Ascending aorta (tissue), 2 donors: ENCODE results near the gene KRTAP6-3. TPM values are rescaled to one million over a fixed set of nuclear protein-coding genes. Genes with fewer than 3 reads are reported as not detected.

Experiments
- DNase-seq, 2 donors: peaks; one replicate each; pipeline ENCODE4 v3.0.0-alpha.2; 2019; ENCODE audit warnings: low spot score in 2 of 2
- H3K27ac ChIP-seq, 2 donors: fragments of 200-600 bp; sonication (generic); one replicate each; pipeline ENCODE4 v1.5.1; 2016 to 2017; ENCODE audit warnings: mild to moderate bottlenecking in 1 of 2
- H3K27me3 ChIP-seq: fragments of 200-600 bp; sonication (generic); one replicate; pipeline ENCODE4 v1.5.1; 2017
- H3K36me3 ChIP-seq, 2 donors: fragments of 200-600 bp; sonication (generic); one replicate each; pipeline ENCODE4 v1.5.1; 2016
- H3K4me1 ChIP-seq, 2 donors: fragments of 200-600 bp; sonication (generic); one replicate each; pipeline ENCODE4 v1.5.1; 2016 to 2017; ENCODE audit warnings: mild to moderate bottlenecking in 1 of 2
- H3K4me3 ChIP-seq, 2 donors: fragments of 200-600 bp; sonication (generic); one replicate each; pipeline ENCODE4 v1.5.1; 2016 to 2017; ENCODE audit warnings: mild to moderate bottlenecking in 1 of 2
- H3K9me3 ChIP-seq, 2 donors: fragments of 200-600 bp; sonication (generic); one replicate each; pipeline ENCODE4 v1.5.1; 2016
- CTCF ChIP-seq, 3 experiments: fragments of 200-600 bp in 2 of 3; fragments of 450-650 bp in 1 of 3; sonication (generic) in 2 of 3; IDR thresholded peaks; one replicate each; pipeline ENCODE4 v1.5.1; 2016 to 2019; ENCODE audit warnings: antibody characterized with exemption in 3 of 3, mild to moderate bottlenecking in 1 of 3, moderate library complexity in 1 of 3
- intact Hi-C: fragments of 100-400 bp; cut with DNase I; formaldehyde crosslinking; loops from one replicate; pipeline ENCODE4 v1.15.1; 2023
- total RNA-seq: library from RNA; depleted of rRNA; stranded (reverse); fragments of >200 nt; gene quantifications from one replicate; pipeline ENCODE4 v1.1.0, GENCODE V29; 2016

The KRTAP6-3 gene
- total RNA-seq, 1 donor from 2014 or later: not detected

GRCh38 chr21:30642564-30642963 lies 50.3 kb downstream of the KRTAP6-3 start, which contains the start of gene KRTAP20-3:
TSS of gene KRTAP20-3 (plus strand) at chr21:30642864.
- H3K4me3 ChIP-seq: no peak within 1 kb of the TSS
- TF ChIP-seq CTCF (IDR thresholded peaks at IDR 0.05): no peak
- no peaks in the 10 kb centered on the region for H3K27me3 ChIP-seq
- H3K4me1 ChIP-seq: no peaks in the 10 kb centered on the region
- H3K27ac ChIP-seq: no peak within 1 kb of the TSS
- H3K9me3 ChIP-seq: no peaks in the 10 kb centered on the region
- intact Hi-C loops: no loop called here
- DNase-seq: no peak
- no peaks in the 10 kb centered on the region for H3K36me3 ChIP-seq

Other genes with a start within 250 kb of the KRTAP6-3 start
- gene KRTAP23-1, start 243.8 kb upstream of the KRTAP6-3 start, total RNA-seq: not detected
- not detected for gene KRTAP13-2, start 220.2 kb upstream of the KRTAP6-3 start, total RNA-seq
- gene KRTAP13-1, start 196.4 kb upstream of the KRTAP6-3 start, total RNA-seq: not detected
- gene KRTAP13-3, start 166.5 kb upstream of the KRTAP6-3 start, total RNA-seq: not detected
- not detected for gene KRTAP13-4, start 162.2 kb upstream of the KRTAP6-3 start, total RNA-seq
- not detected for gene KRTAP15-1, start 152.2 kb upstream of the KRTAP6-3 start, total RNA-seq
- gene KRTAP19-1, start 112.1 kb upstream of the KRTAP6-3 start, total RNA-seq: not detected
- gene KRTAP19-2, start 105.0 kb upstream of the KRTAP6-3 start, total RNA-seq: not detected
- not detected for gene KRTAP19-3, start 100.4 kb upstream of the KRTAP6-3 start, total RNA-seq
- gene KRTAP19-4, start 95.3 kb upstream of the KRTAP6-3 start, total RNA-seq: not detected
- gene KRTAP19-5, start 90.3 kb upstream of the KRTAP6-3 start, total RNA-seq: not detected
- gene KRTAP19-6, start 50.6 kb upstream of the KRTAP6-3 start, total RNA-seq: not detected
- not detected for gene KRTAP19-7, start 31.1 kb upstream of the KRTAP6-3 start, total RNA-seq
- gene KRTAP22-2, start 2.0 kb upstream of the KRTAP6-3 start, total RNA-seq: not detected
- gene KRTAP6-2, start 6.5 kb downstream of the KRTAP6-3 start, total RNA-seq: not detected
- not detected for gene KRTAP22-1, start 8.6 kb downstream of the KRTAP6-3 start, total RNA-seq
- gene KRTAP6-1, start 21.5 kb downstream of the KRTAP6-3 start, total RNA-seq: not detected
- not detected for gene KRTAP20-1, start 24.0 kb downstream of the KRTAP6-3 start, total RNA-seq
- not detected for gene KRTAP20-4, start 28.2 kb downstream of the KRTAP6-3 start, total RNA-seq
- not detected for gene KRTAP20-2, start 42.8 kb downstream of the KRTAP6-3 start, total RNA-seq
- gene KRTAP20-3, start 50.4 kb downstream of the KRTAP6-3 start, total RNA-seq: not detected
- not detected for gene KRTAP21-3, start 126.3 kb downstream of the KRTAP6-3 start, total RNA-seq
- gene KRTAP21-2, start 154.8 kb downstream of the KRTAP6-3 start, total RNA-seq: not detected
- gene KRTAP21-1, start 163.0 kb downstream of the KRTAP6-3 start, total RNA-seq: not detected
- not detected for gene KRTAP8-1, start 220.8 kb downstream of the KRTAP6-3 start, total RNA-seq
- not detected for gene KRTAP7-1, start 237.3 kb downstream of the KRTAP6-3 start, total RNA-seq